HepG2 (cell line): ENCODE results near the gene LENEP. TPM values are rescaled to one million over a fixed set of nuclear protein-coding genes. Genes with fewer than 3 reads are reported as not detected.
A peak's percentile ranks its signal among the peaks of the same experiment; 100 is the strongest.

Experiments
- ATAC-seq: fragments of 200-7000 bp; cut with Tn5 transposase; 3 replicates; pipeline ENCODE4 v1.9.1; 2020; ENCODE audit warnings: mild to moderate bottlenecking, moderate library complexity
- BruUV-seq: library from RNA; stranded (reverse); fragments of 400-500 nt; replicated peaks from 2 replicates; lab custom pipeline; 2021; lab: Mats Ljungman, UMichigan
- CTCF ChIA-PET: fragments of 300-600 bp; formaldehyde crosslinking; extraction: SDS; loops from one replicate; lab custom pipeline; 2021; ENCODE audit warnings: low total read pairs, inconsistent platforms, low intra/inter-chr PET ratio; lab: Yijun Ruan, JAX
- POLR2A ChIA-PET: fragments of 350-600 bp; sonication (Branson Sonifier 250); formaldehyde crosslinking; loops from one replicate; lab custom pipeline; 2020; ENCODE audit warnings: antibody characterized with exemption, inconsistent platforms; lab: Yijun Ruan, JAX
- DNase-seq: peaks from one replicate; pipeline ENCODE4 v3.0.0-alpha.2; 2015; ENCODE audit warnings: low spot score
- FAIRE-seq: peaks from 3 replicates; lab custom pipeline; 2011; peaks lifted over from hg19 to GRCh38; lab: Jason Lieb, UNC
- H2AFZ ChIP-seq: one replicate; pipeline ENCODE4 v1.6.1; 2011; ENCODE audit warnings: low read length, inconsistent platforms
- H3K27ac ChIP-seq: fragments of 300-600 bp; 3 replicates; pipeline ENCODE4 v1.8.0; 2011; ENCODE audit warnings: mixed run types, mild to moderate bottlenecking, mixed read lengths, low read length, inconsistent platforms; ENCODE audit not compliant: insufficient read depth; ENCODE audit errors: extremely low read length
- H3K27me3 ChIP-seq, 2 experiments: fragments of 200-600 bp in 1 of 2; 2 replicates in 1 of 2; 3 replicates in 1 of 2; pipeline versions ENCODE4 v1.6.0 to v1.8.0; 2011; ENCODE audit warnings: low read length in 2 of 2, mild to moderate bottlenecking in 2 of 2, moderate library complexity in 2 of 2, inconsistent platforms in 1 of 2; ENCODE audit not compliant: insufficient read depth in 2 of 2, control insufficient read depth in 1 of 2
- H3K36me3 ChIP-seq, 2 experiments: fragments of 200-600 bp in 1 of 2; replicated peaks in 1 of 2; 2 replicates in 1 of 2; 3 replicates in 1 of 2; pipeline versions ENCODE4 v1.5.1 to v1.8.0; 2011; ENCODE audit warnings: low read length in 2 of 2, inconsistent platforms in 1 of 2; ENCODE audit not compliant: insufficient read depth in 2 of 2, control insufficient read depth in 1 of 2
- H3K4me1 ChIP-seq: 2 replicates; pipeline ENCODE4 v1.5.1; 2012; ENCODE audit warnings: low read length, inconsistent platforms; ENCODE audit not compliant: insufficient read depth
- H3K4me2 ChIP-seq: 2 replicates; pipeline ENCODE4 v1.6.0; 2011; ENCODE audit warnings: low read depth, low read length, inconsistent platforms
- H3K4me3 ChIP-seq, 3 experiments: fragments of 200-600 bp in 1 of 3; sonication (generic), shearing (Covaris generic) in 1 of 3; replicated peaks in 1 of 3; 2 replicates each; pipeline ENCODE4 v1.5.1; 2011 to 2016; ENCODE audit warnings: low read length in 3 of 3, inconsistent platforms in 2 of 3, low read depth in 2 of 3, mild to moderate bottlenecking in 2 of 3, control low read depth in 1 of 3, mixed read lengths in 1 of 3; ENCODE audit not compliant: insufficient read depth in 1 of 3
- H3K79me2 ChIP-seq: one replicate; pipeline ENCODE4 v1.6.1; 2011; ENCODE audit warnings: low read length, inconsistent platforms; ENCODE audit not compliant: insufficient read depth
- H3K9ac ChIP-seq: 2 replicates; pipeline ENCODE4 v1.6.0; 2011; ENCODE audit warnings: mild to moderate bottlenecking, low read depth, low read length, inconsistent platforms; ENCODE audit not compliant: insufficient read depth
- H3K9me3 ChIP-seq: 2 replicates; pipeline ENCODE4 v1.5.1; 2012; ENCODE audit warnings: mild to moderate bottlenecking, low read length
- H4K20me1 ChIP-seq: 2 replicates; pipeline ENCODE4 v1.6.0; 2011; ENCODE audit warnings: inconsistent platforms, mild to moderate bottlenecking, low read length, moderate library complexity; ENCODE audit not compliant: insufficient read depth
- ARID2 ChIP-seq: sonication (generic); formaldehyde crosslinking; IDR thresholded peaks from 2 replicates; pipeline ENCODE4 v1.8.1; 2022; ENCODE audit warnings: mild to moderate bottlenecking, missing genetic modification reagents, borderline replicate concordance
- CSRNP1 ChIP-seq: sonication (generic); formaldehyde crosslinking; IDR thresholded peaks from 2 replicates; pipeline ENCODE4 v1.8.1; 2023; ENCODE audit warnings: mild to moderate bottlenecking, missing genetic modification reagents
- ETV5 ChIP-seq: IDR thresholded peaks from 2 replicates; pipeline ENCODE4 v1.6.1; 2018; ENCODE audit warnings: missing biosample characterization, missing genetic modification reagents, inconsistent platforms, borderline replicate concordance
- MAF1 ChIP-seq: sonication (generic); formaldehyde crosslinking; IDR thresholded peaks from 2 replicates; pipeline ENCODE4 v1.5.0; 2020; ENCODE audit warnings: missing genetic modification reagents, borderline replicate concordance
- MED13 ChIP-seq: sonication (generic); formaldehyde crosslinking; IDR thresholded peaks from 2 replicates; pipeline ENCODE4 v1.5.0; 2020; ENCODE audit warnings: missing genetic modification reagents
- POGZ ChIP-seq: sonication (generic); formaldehyde crosslinking; IDR thresholded peaks from 2 replicates; pipeline ENCODE4 v1.4.0; 2020; ENCODE audit warnings: mild to moderate bottlenecking, missing genetic modification reagents
- SMAD3 ChIP-seq: sonication (generic); formaldehyde crosslinking; IDR thresholded peaks from 2 replicates; pipeline ENCODE4 v1.4.0; 2020; ENCODE audit warnings: missing genetic modification reagents
- SNAPC2 ChIP-seq: sonication (generic); formaldehyde crosslinking; IDR thresholded peaks from 2 replicates; pipeline ENCODE4 v1.8.1; 2022; ENCODE audit warnings: mild to moderate bottlenecking, missing genetic modification reagents
- ZBTB42 ChIP-seq: sonication (generic); formaldehyde crosslinking; IDR thresholded peaks from 2 replicates; pipeline ENCODE4 v1.5.0; 2020; ENCODE audit warnings: mild to moderate bottlenecking, missing genetic modification reagents
- ZBTB49 ChIP-seq: sonication (generic); formaldehyde crosslinking; IDR thresholded peaks from 2 replicates; pipeline ENCODE4 v1.4.0; 2020; ENCODE audit warnings: missing genetic modification reagents, borderline replicate concordance
- ZSCAN20 ChIP-seq: sonication (generic); formaldehyde crosslinking; IDR thresholded peaks from 2 replicates; pipeline ENCODE4 v1.4.0; 2020; ENCODE audit warnings: missing genetic modification reagents, mild to moderate bottlenecking, borderline replicate concordance
- ZXDC ChIP-seq: sonication (generic); formaldehyde crosslinking; IDR thresholded peaks from 2 replicates; pipeline ENCODE4 v1.5.0; 2020; ENCODE audit warnings: mild to moderate bottlenecking, missing genetic modification reagents
- WGBS: methylation state at CpG from one replicate; pipeline ENCODE4 v1.1.6; 2017; ENCODE audit warnings: low lambda C conversion rate; 5-methylcytosine and 5-hydroxymethylcytosine counted together
- in situ Hi-C: cut with HindIII; loops from 2 replicates; pipeline ENCODE4 v1.10.0; 2017; ENCODE audit warnings: low pct_unique_long_range_greater_than_20kb; ENCODE audit not compliant: extremely low pct_ligation_motif_present
- intact Hi-C: fragments of 100-400 bp; cut with micrococcal nuclease; formaldehyde crosslinking; loops from one replicate; pipeline ENCODE4 v1.10.0; 2022; ENCODE audit not compliant: unreplicated experiment
- polyA plus RNA-seq, 8 experiments: library from polyadenylated mRNA; depleted of rRNA in 3 of 8; stranded (reverse) in 7 of 8; unstranded in 1 of 8; fragments of >200 nt; fragmentation: Illumina TruSeq in 4 of 8; extraction: Trizol in 4 of 8; gene quantifications; 2 replicates each; pipeline versions ENCODE4 v1.2.1 to v1.2.3, GENCODE V29; 2011 to 2016; ENCODE audit warnings: low read depth in 4 of 8, missing spikeins in 1 of 8, mixed read lengths in 1 of 8; ENCODE audit not compliant: insufficient read depth in 1 of 8
- total RNA-seq, 5 experiments: library from RNA; depleted of rRNA; stranded (reverse); fragments of >200 nt; fragmentation: Illumina TruSeq; extraction: Trizol; gene quantifications; 2 replicates each; pipeline ENCODE4 v1.2.3, GENCODE V29; 2016; ENCODE audit warnings: low read depth in 1 of 5

Gene LENEP
- total and polyA plus RNA-seq, 2 of the 13 experiments (the other 11 are each of a cell fraction or from before 2014, with no cell fraction given): 0.29 TPM; not detected in 1

- 82% methylated on average over 39 of the region's 40 CpGs for WGBS
- 0 out of 2 replicates have a peak overlapping the region, but pooled peaks have one; percentile 4 for H3K9ac ChIP-seq
- TF ChIP-seq ZXDC (CRISPR knock-in tag): no peak
- TF ChIP-seq SMAD3: no peak
- TF ChIP-seq ZBTB42 (CRISPR knock-in tag): no peak
- no peak for TF ChIP-seq ZSCAN20 (CRISPR knock-in tag)
- no peak for TF ChIP-seq MED13 (CRISPR knock-in tag)
- TF ChIP-seq SNAPC2 (CRISPR knock-in tag): no peak
- TF ChIP-seq CSRNP1 (CRISPR knock-in tag): 0 out of 2 replicates have a peak, but pooled peaks have one; percentile 9
- TF ChIP-seq POGZ: no peak
- no peak for TF ChIP-seq ARID2 (CRISPR knock-in tag)
- no peak for TF ChIP-seq MAF1 (CRISPR knock-in tag)
- TF ChIP-seq ETV5 (CRISPR knock-in tag): no peak
- TF ChIP-seq ZBTB49 (CRISPR knock-in tag): no peak
These were observed 5.6 kb downstream of the LENEP start for GRCh38 chr1:154998818-154999570.

More at GRCh38 chr1:154998818-154999570, 5.6 kb downstream of the LENEP start:
- no peak for DNase-seq
- peak overlapping the region in 1 of 3 experiments; percentile 84; a peak in 1 of 6 replicates for H3K4me3 ChIP-seq
- no peaks in the 10 kb centered on the region for H4K20me1 ChIP-seq
- peaks cover 11% of the 10 kb centered on the region for H3K79me2 ChIP-seq
- intact Hi-C loops (loop anchor here (5.0 kb wide), 1 partner anchor 63 kb away; the partner anchor contains the start of gene EFNA4), in situ Hi-C loops (loop anchor here (5.0 kb wide), 1 partner anchor 37 kb away; the partner anchor contains the start of gene PYGO2)
- H3K9me3 ChIP-seq: no peaks in the 10 kb centered on the region
- H2AFZ ChIP-seq: no peak overlapping the region
- ATAC-seq: no peak
- H3K4me1 ChIP-seq: peaks cover 18% of the 10 kb centered on the region
- H3K27me3 ChIP-seq: no peaks in the 10 kb centered on the region; a peak in 1 of 5 replicates
- BruUV-seq: no TSS peak
- H3K4me2 ChIP-seq: no peak overlapping the region
- H3K36me3 ChIP-seq: no peaks in the 10 kb centered on the region
- no peak for FAIRE-seq
- ChIA-PET CTCF (interaction anchor here (2.8 to 6.8 kb wide), 2 partner anchors 18 to 92 kb away, joined by 11 to 54 read pairs; no protein-coding TSS in a partner anchor), POLR2A (interaction anchor here (0.8 to 6.7 kb wide), 5 partner anchors 16 to 67 kb away, joined by 3 to 86 read pairs (median 8); partner anchors contain the start of genes FLAD1 and PBXIP1)
- peak overlapping the region; percentile 97 for H3K27ac ChIP-seq
